HG02938 (cell line): ENCODE data around the gene ARPC3.
"Not testable (repeated sequence)": the region's sequence is repeated elsewhere in the genome, so short reads cannot be mapped to it uniquely, and the experiment has no call there.

Source experiments
- ATAC-seq: cut with Tn5 transposase; IDR thresholded peaks from one replicate; pipeline ENCODE4 v1.9.1; 2021; ENCODE audit warnings: mild to moderate bottlenecking, moderate library complexity; ENCODE audit not compliant: unreplicated experiment

The ARPC3 gene

GRCh38 chr12:110420644-110421043, 29.5 kb downstream of the ARPC3 start:
- ATAC-seq: not testable (repeated sequence)

- not testable (repeated sequence) for ATAC-seq
Measured at GRCh38 chr12:110417113-110417512, 33.0 kb downstream of the ARPC3 start.

- ATAC-seq: not testable (repeated sequence)
Measured at GRCh38 chr12:110410086-110410485, 40.1 kb downstream of the ARPC3 start.

DNA sequence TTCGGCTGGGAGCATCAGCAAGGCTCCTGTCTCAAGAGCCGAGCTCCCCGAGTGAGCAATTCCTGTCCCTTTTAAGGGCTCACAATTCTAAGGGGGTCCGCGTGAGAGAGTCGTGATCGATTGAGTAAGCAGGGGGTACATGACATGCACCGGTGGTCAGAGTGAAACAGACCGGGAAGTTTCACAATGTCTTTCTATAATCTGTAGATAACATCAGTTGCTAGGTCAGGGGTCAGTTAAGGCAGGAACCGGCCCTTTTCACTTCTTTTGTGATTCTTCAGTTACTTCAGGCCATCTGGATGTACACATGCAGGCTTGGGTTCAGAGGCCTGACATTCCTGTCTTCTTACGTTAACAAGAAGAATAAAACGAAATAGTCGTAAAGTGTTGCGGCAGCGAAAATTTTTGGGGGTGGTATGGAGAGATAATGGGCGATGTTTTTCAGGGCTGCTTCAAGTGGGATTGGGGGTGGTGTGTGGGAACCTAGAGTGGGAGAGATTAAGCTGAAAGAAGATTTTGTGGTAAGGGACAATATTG, 44.9 kb downstream of the ARPC3 start:
- ATAC-seq: not testable (repeated sequence)

GRCh38 chr12:110403976-110404682, 46.0 kb downstream of the ARPC3 start:
- ATAC-seq: no peak

DNA sequence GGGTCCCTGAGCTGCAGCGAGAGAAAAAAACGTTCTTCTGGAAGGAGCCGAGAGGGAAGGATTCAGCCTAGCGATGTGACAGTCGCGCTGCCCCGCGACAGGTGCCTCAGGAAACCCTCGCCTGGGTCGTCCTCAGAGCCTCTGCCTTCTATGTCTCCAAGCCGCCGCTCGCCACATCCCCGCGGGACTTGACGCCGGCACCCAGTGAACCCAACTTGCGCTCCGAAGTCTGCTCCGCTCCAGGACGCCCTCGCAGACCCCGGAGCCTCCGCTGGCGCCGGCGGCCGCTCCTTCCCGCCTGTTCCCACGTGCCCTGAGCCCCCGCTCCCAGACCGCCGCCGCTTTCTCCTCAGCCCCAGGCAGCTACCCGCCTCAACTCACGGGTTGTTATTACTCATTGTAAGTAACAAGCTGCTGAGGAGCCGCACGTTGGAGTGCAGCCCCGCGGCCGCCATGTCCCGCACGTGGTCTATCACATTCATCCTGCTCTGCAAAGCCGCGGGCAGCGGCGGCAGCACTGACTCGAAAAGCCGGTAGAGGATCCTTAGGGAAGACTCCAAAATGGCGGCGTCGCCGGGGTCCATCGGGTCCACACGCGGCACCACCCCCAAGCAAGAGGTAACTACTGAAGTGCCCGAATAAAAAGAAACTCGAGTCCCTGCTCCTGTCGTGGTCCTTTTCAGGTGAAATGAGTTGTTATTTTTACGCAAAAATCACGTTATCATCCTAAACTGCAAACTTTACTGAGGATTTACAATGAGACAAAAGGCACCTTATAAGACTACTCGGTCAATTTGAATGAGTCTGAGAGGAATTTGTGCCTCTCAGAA, 46.8 kb downstream of the ARPC3 start, which contains the start of gene ANAPC7:
TSS of gene ANAPC7 (minus strand) at position 563 of the 830 bp plus-strand sequence. CDS start at position 482, 81 bp downstream.
- peak; percentile 68 for ATAC-seq
